Glutamatergic neuron (in vitro differentiated cells): ENCODE results near the gene MPP3. TPM values are rescaled to one million over a fixed set of nuclear protein-coding genes. Genes with fewer than 3 reads are reported as not detected.

ENCODE experiments used
- DNase-seq: peaks from one replicate; pipeline ENCODE4 v3.0.0; 2022
- H3K27ac Mint-ChIP-seq: one replicate; pipeline ENCODE4 v1.8.0; 2020; ENCODE audit warnings: mild to moderate bottlenecking, mixed read lengths, inconsistent platforms; ENCODE audit not compliant: unreplicated experiment
- H3K27me3 Mint-ChIP-seq: one replicate; pipeline ENCODE4 v1.8.0; 2020; ENCODE audit warnings: mild to moderate bottlenecking, moderate library complexity, mixed read lengths, inconsistent platforms; ENCODE audit not compliant: unreplicated experiment
- H3K36me3 Mint-ChIP-seq: one replicate; pipeline ENCODE4 v1.8.0; 2020; ENCODE audit warnings: mild to moderate bottlenecking, mixed read lengths, inconsistent platforms; ENCODE audit not compliant: unreplicated experiment
- H3K4me1 Mint-ChIP-seq: one replicate; pipeline ENCODE4 v1.8.0; 2020; ENCODE audit warnings: mild to moderate bottlenecking, low read depth, mixed read lengths, inconsistent platforms; ENCODE audit not compliant: unreplicated experiment
- H3K4me3 Mint-ChIP-seq: one replicate; pipeline ENCODE4 v1.8.0; 2020; ENCODE audit warnings: mild to moderate bottlenecking, mixed read lengths, inconsistent platforms; ENCODE audit not compliant: unreplicated experiment
- H3K9me3 Mint-ChIP-seq: one replicate; pipeline ENCODE4 v1.8.0; 2020; ENCODE audit warnings: mild to moderate bottlenecking, moderate library complexity, mixed read lengths, inconsistent platforms; ENCODE audit not compliant: unreplicated experiment
- CTCF ChIP-seq: fragments of 200-600 bp; sonication (generic); IDR thresholded peaks from one replicate; pipeline ENCODE4 v1.5.0; 2021; ENCODE audit not compliant: partially characterized antibody, unreplicated experiment
- total RNA-seq: library from RNA; stranded (reverse); fragmentation: NEBNext Ultra II Directional; extraction: Animal tissue kit (Norgen Biotek cat#: 25700); gene quantifications from one replicate; pipeline ENCODE4 v1.2.1, GENCODE V29; 2021; ENCODE audit not compliant: unreplicated experiment

Gene MPP3
- total RNA-seq, 1 donor from 2014 or later, result 22.9 TPM

- Mint-ChIP-seq H3K27me3 (peaks cover 2% of the 10 kb centered on the region), H3K36me3 (no peaks in the 10 kb centered on the region), H3K4me1 (peaks cover 5% of the 10 kb centered on the region), H3K4me3 (no peak overlapping the region), H3K27ac (no peak overlapping the region), H3K9me3 (peaks cover 3% of the 10 kb centered on the region)
- no peak for DNase-seq
- no peak for TF ChIP-seq CTCF
Measured at GRCh38 chr17:43854498-43854897, 21.6 kb upstream of the MPP3 start.

GRCh38 chr17:43853546-43853945 is 20.6 kb upstream of the MPP3 start:
- no peaks in the 10 kb centered on the region for H3K36me3 Mint-ChIP-seq
- no peak overlapping the region for H3K27ac Mint-ChIP-seq
- peaks cover 3% of the 10 kb centered on the region for H3K9me3 Mint-ChIP-seq
- H3K4me3 Mint-ChIP-seq, result no peak overlapping the region
- H3K27me3 Mint-ChIP-seq, result peaks cover 2% of the 10 kb centered on the region
- H3K4me1 Mint-ChIP-seq, result peaks cover 5% of the 10 kb centered on the region
- no peak for DNase-seq
- TF ChIP-seq CTCF, result no peak

GRCh38 chr17:43852571-43852970 is 19.6 kb upstream of the MPP3 start:
- H3K27ac Mint-ChIP-seq, result no peak overlapping the region
- TF ChIP-seq CTCF, result no peak
- H3K4me1 Mint-ChIP-seq, result peaks cover 5% of the 10 kb centered on the region
- no peaks in the 10 kb centered on the region for H3K36me3 Mint-ChIP-seq
- H3K9me3 Mint-ChIP-seq, result peaks cover 3% of the 10 kb centered on the region
- no peak overlapping the region for H3K4me3 Mint-ChIP-seq
- H3K27me3 Mint-ChIP-seq, result peaks cover 3% of the 10 kb centered on the region
- DNase-seq, result no peak

- Mint-ChIP-seq H3K27me3 (peaks cover 4% of the 10 kb centered on the region), H3K4me3 (no peak overlapping the region), H3K9me3 (peaks cover 7% of the 10 kb centered on the region), H3K4me1 (peaks cover 2% of the 10 kb centered on the region), H3K27ac (no peak overlapping the region), H3K36me3 (no peaks in the 10 kb centered on the region)
- no peak for DNase-seq
- no peak for TF ChIP-seq CTCF
Measured at GRCh38 chr17:43849116-43849515, 16.2 kb upstream of the MPP3 start.

- Mint-ChIP-seq H3K36me3 (no peaks in the 10 kb centered on the region), H3K9me3 (peaks cover 7% of the 10 kb centered on the region), H3K4me1 (peaks cover 2% of the 10 kb centered on the region), H3K4me3 (no peak overlapping the region), H3K27me3 (peaks cover 4% of the 10 kb centered on the region), H3K27ac (no peak overlapping the region)
- no peak for DNase-seq
- TF ChIP-seq CTCF, result no peak
Measured at GRCh38 chr17:43848601-43849000, 15.7 kb upstream of the MPP3 start.
